Thymus (tissue), 11 donors: ENCODE data around the gene FAM90A1. TPM values are rescaled to one million over a fixed set of nuclear protein-coding genes. Genes with fewer than 3 reads are reported as not detected.
"Not testable (repeated sequence)": the region's sequence is repeated elsewhere in the genome, so short reads cannot be mapped to it uniquely, and the experiment has no call there.

Experiments used
- DNase-seq, 9 donors: peaks; one replicate each; pipeline ENCODE4 v3.0.0-alpha.2; 2013; ENCODE audit warnings: low spot score in 9 of 9, low read depth in 6 of 9, missing footprints in 1 of 9
- H3K27ac ChIP-seq, 2 donors: one replicate each; pipeline ENCODE4 v1.5.1; 2013; ENCODE audit warnings: control low read depth in 1 of 2, low read depth in 1 of 2, low read length in 1 of 2, mild to moderate bottlenecking in 1 of 2, moderate library complexity in 1 of 2
- H3K27me3 ChIP-seq, 2 donors: one replicate each; pipeline ENCODE4 v1.5.1; 2013; ENCODE audit warnings: low read length in 1 of 2; ENCODE audit not compliant: control insufficient read depth in 2 of 2, insufficient read depth in 1 of 2
- H3K36me3 ChIP-seq, 2 donors: one replicate each; pipeline ENCODE4 v1.5.1; 2013; ENCODE audit warnings: low read length in 1 of 2, mild to moderate bottlenecking in 1 of 2, moderate library complexity in 1 of 2; ENCODE audit not compliant: control insufficient read depth in 2 of 2, insufficient read depth in 2 of 2
- H3K4me1 ChIP-seq, 2 donors: one replicate each; pipeline ENCODE4 v1.5.1; 2013; ENCODE audit warnings: low read length in 2 of 2; ENCODE audit not compliant: control insufficient read depth in 2 of 2, insufficient read depth in 2 of 2
- H3K4me3 ChIP-seq, 2 donors: one replicate each; pipeline ENCODE4 v1.5.1; 2013; ENCODE audit warnings: low read length in 2 of 2, control low read depth in 1 of 2, mild to moderate bottlenecking in 1 of 2
- H3K9me3 ChIP-seq, 2 donors: one replicate each; pipeline ENCODE4 v1.5.1; 2013; ENCODE audit warnings: low read length in 1 of 2, mild to moderate bottlenecking in 1 of 2; ENCODE audit not compliant: control insufficient read depth in 2 of 2, insufficient read depth in 1 of 2
- WGBS: extraction: QIAGEN DNeasy Blood & Tissue Kit; methylation state at CpG from one replicate; pipeline ENCODE4 v1.1.7; 2013; 5-methylcytosine and 5-hydroxymethylcytosine counted together
- polyA plus RNA-seq: library from polyadenylated mRNA; stranded (reverse); fragments of 200-250 nt; gene quantifications from one replicate; pipeline ENCODE4 v1.2.3, GENCODE V29; 2013
- total RNA-seq: library from RNA; stranded (reverse); fragments of 120-200 nt; gene quantifications from one replicate; pipeline ENCODE4 v1.2.4, GENCODE V29; 2013
- donor health status: healthy.

The FAM90A1 gene
- total and polyA plus RNA-seq, 2 donors: 0.24 to 0.37 TPM

GRCh38 chr12:8224782-8225181, 2.6 kb downstream of the FAM90A1 start:
- H3K36me3 ChIP-seq, DNase-seq, H3K9me3 ChIP-seq, H3K4me3 ChIP-seq, H3K4me1 ChIP-seq, H3K27me3 ChIP-seq, H3K27ac ChIP-seq: not testable (repeated sequence)
- whole genome bisulfite sequencing: 98% methylated on average over 11 of the region's 11 CpGs

GRCh38 chr12:8223646-8224045, 3.8 kb downstream of the FAM90A1 start:
- not testable (repeated sequence) for H3K27ac ChIP-seq, H3K36me3 ChIP-seq, H3K27me3 ChIP-seq, H3K9me3 ChIP-seq, H3K4me1 ChIP-seq, DNase-seq, H3K4me3 ChIP-seq
- 88% methylated on average over 13 of the region's 13 CpGs for WGBS

- H3K36me3 ChIP-seq, H3K27ac ChIP-seq, H3K9me3 ChIP-seq, H3K27me3 ChIP-seq, H3K4me1 ChIP-seq, DNase-seq, H3K4me3 ChIP-seq: not testable (repeated sequence)
- 95% methylated on average over 16 of the region's 16 CpGs for WGBS
Measured at GRCh38 chr12:8222303-8222702, 5.1 kb downstream of the FAM90A1 start.

GRCh38 chr12:8221844-8222243, 5.6 kb downstream of the FAM90A1 start:
- not testable (repeated sequence) for H3K27ac ChIP-seq, H3K36me3 ChIP-seq, DNase-seq, H3K4me1 ChIP-seq, H3K27me3 ChIP-seq, H3K4me3 ChIP-seq, H3K9me3 ChIP-seq
- 95% methylated on average over 21 of the region's 21 CpGs for WGBS

- not testable (repeated sequence) for H3K4me3 ChIP-seq, H3K4me1 ChIP-seq, H3K36me3 ChIP-seq, DNase-seq, H3K27ac ChIP-seq, H3K9me3 ChIP-seq, H3K27me3 ChIP-seq
- 95% methylated on average over 21 of the region's 21 CpGs for WGBS
Measured at GRCh38 chr12:8221375-8221774, 6.0 kb downstream of the FAM90A1 start.

- not testable (repeated sequence) for H3K4me3 ChIP-seq, H3K27me3 ChIP-seq, H3K36me3 ChIP-seq, H3K4me1 ChIP-seq, DNase-seq, H3K9me3 ChIP-seq, H3K27ac ChIP-seq
- WGBS: 91% methylated on average over 26 of the region's 26 CpGs
Measured at GRCh38 chr12:8218711-8219382, 8.6 kb downstream of the FAM90A1 start.

GRCh38 chr12:8197685-8198308, 29.6 kb downstream of the FAM90A1 start:
- H3K9me3 ChIP-seq, H3K4me3 ChIP-seq, DNase-seq, H3K36me3 ChIP-seq, H3K27me3 ChIP-seq, H3K4me1 ChIP-seq, H3K27ac ChIP-seq: not testable (repeated sequence)
- 100% methylated on average over 1 of the region's 1 CpG for WGBS

- not testable (repeated sequence) for H3K9me3 ChIP-seq, H3K27me3 ChIP-seq, H3K4me3 ChIP-seq, DNase-seq, H3K4me1 ChIP-seq, H3K36me3 ChIP-seq, H3K27ac ChIP-seq
- WGBS: 95% methylated on average over 2 of the region's 2 CpGs
Measured at GRCh38 chr12:8188088-8188487, 39.3 kb downstream of the FAM90A1 start.

- not testable (repeated sequence) for H3K4me1 ChIP-seq, DNase-seq, H3K4me3 ChIP-seq, H3K27ac ChIP-seq, H3K9me3 ChIP-seq, H3K36me3 ChIP-seq, H3K27me3 ChIP-seq
- WGBS: 97% methylated on average over 17 of the region's 28 CpGs
Measured at GRCh38 chr12:8184206-8184605, 43.2 kb downstream of the FAM90A1 start.
